IMR-90 (cell line): ENCODE data around the gene DDX10. TPM values are rescaled to one million over a fixed set of nuclear protein-coding genes. Genes with fewer than 3 reads are reported as not detected.

Source experiments
- ATAC-seq: fragments of 200-7000 bp; cut with Tn5 transposase; 2 replicates; pipeline ENCODE4 v1.9.1; 2020; ENCODE audit warnings: low read depth, mild to moderate bottlenecking, moderate library complexity
- BruUV-seq: library from RNA; stranded (reverse); fragments of 400-500 nt; replicated peaks from 2 replicates; lab custom pipeline; 2021; lab: Mats Ljungman, UMichigan
- CTCF ChIA-PET: fragments of 300-600 bp; formaldehyde crosslinking; extraction: SDS; loops from one replicate; lab custom pipeline; 2021; ENCODE audit warnings: antibody characterized with exemption; lab: Yijun Ruan, JAX
- POLR2A ChIA-PET: fragments of 300-600 bp; sonication (Branson Sonifier 250); formaldehyde crosslinking; loops from one replicate; lab custom pipeline; 2022; ENCODE audit warnings: antibody characterized with exemption; ENCODE audit not compliant: unreplicated experiment; lab: Charles Lee
- DNase-seq: peaks from one replicate; pipeline ENCODE4 v3.0.0; 2013
- H2AFZ ChIP-seq: replicated peaks from 2 replicates; pipeline ENCODE3; 2013; ENCODE audit warnings: low read length, mild to moderate bottlenecking; ENCODE audit not compliant: poor library complexity
- H2AK5ac ChIP-seq: 2 replicates; pipeline ENCODE4 v1.6.1; 2013; ENCODE audit warnings: low read depth, low read length, inconsistent platforms
- H2AK9ac ChIP-seq: replicated peaks from 2 replicates; pipeline ENCODE3; 2013; ENCODE audit warnings: mild to moderate bottlenecking, low read depth, low read length, moderate library complexity; ENCODE audit not compliant: poor library complexity
- H2BK120ac ChIP-seq: 2 replicates; pipeline ENCODE4 v1.6.1; 2013; ENCODE audit warnings: low read depth, low read length, inconsistent platforms
- H2BK15ac ChIP-seq: 3 replicates; pipeline ENCODE4 v1.6.1; 2013; ENCODE audit warnings: low read depth, low read length, inconsistent platforms
- H2BK20ac ChIP-seq: 2 replicates; pipeline ENCODE4 v1.6.1; 2013; ENCODE audit warnings: low read depth, mild to moderate bottlenecking, inconsistent platforms, low read length, moderate library complexity
- H2BK5ac ChIP-seq: 2 replicates; pipeline ENCODE4 v1.6.1; 2013; ENCODE audit warnings: mild to moderate bottlenecking, low read depth, low read length, inconsistent platforms; ENCODE audit not compliant: poor library complexity, severe bottlenecking
- H3K14ac ChIP-seq: replicated peaks from 2 replicates; pipeline ENCODE4 v1.6.1; 2013; ENCODE audit warnings: low read depth, low read length, inconsistent platforms
- H3K18ac ChIP-seq: 2 replicates; pipeline ENCODE4 v1.6.1; 2013; ENCODE audit warnings: low read depth, low read length, control low read depth
- H3K23ac ChIP-seq: 2 replicates; pipeline ENCODE4 v1.6.1; 2013; ENCODE audit warnings: low read depth, low read length, inconsistent platforms
- H3K27ac ChIP-seq: 2 replicates; pipeline ENCODE4 v1.5.1; 2013; ENCODE audit warnings: mild to moderate bottlenecking, control low read depth, low read length; ENCODE audit not compliant: insufficient read depth
- H3K27me3 ChIP-seq: 2 replicates; pipeline ENCODE4 v1.6.1; 2013; ENCODE audit warnings: low read length; ENCODE audit not compliant: control insufficient read depth, insufficient read depth
- H3K36me3 ChIP-seq: 2 replicates; pipeline ENCODE4 v1.6.1; 2013; ENCODE audit warnings: low read length, mixed read lengths; ENCODE audit not compliant: control insufficient read depth, insufficient read depth
- H3K4ac ChIP-seq: 2 replicates; pipeline ENCODE4 v1.6.1; 2013; ENCODE audit warnings: low read depth, low read length, inconsistent platforms
- H3K4me1 ChIP-seq: 2 replicates; pipeline ENCODE4 v1.6.1; 2013; ENCODE audit warnings: low read length, mixed read lengths; ENCODE audit not compliant: control insufficient read depth, insufficient read depth
- H3K4me2 ChIP-seq: 2 replicates; pipeline ENCODE4 v1.6.1; 2013; ENCODE audit warnings: low read depth, mild to moderate bottlenecking, control low read depth, low read length, moderate library complexity
- H3K4me3 ChIP-seq: 2 replicates; pipeline ENCODE4 v1.5.1; 2013; ENCODE audit warnings: low read depth, mild to moderate bottlenecking, control low read depth, low read length, moderate library complexity; ENCODE audit not compliant: insufficient read depth
- H3K56ac ChIP-seq: 2 replicates; pipeline ENCODE4 v1.6.1; 2013; ENCODE audit warnings: low read length, inconsistent platforms; ENCODE audit not compliant: insufficient read depth; ENCODE audit errors: extremely low read depth
- H3K79me1 ChIP-seq, 2 experiments: 2 replicates each; pipeline ENCODE4 v1.6.1; 2013; ENCODE audit warnings: low read length in 2 of 2, inconsistent platforms in 1 of 2, low read depth in 1 of 2
- H3K9ac ChIP-seq: 2 replicates; pipeline ENCODE4 v1.6.1; 2013; ENCODE audit warnings: low read depth, low read length, control low read depth
- H3K9me1 ChIP-seq: 2 replicates; pipeline ENCODE4 v1.6.1; 2013; ENCODE audit warnings: low read length, inconsistent platforms; ENCODE audit not compliant: insufficient read depth
- H3K9me3 ChIP-seq: 2 replicates; pipeline ENCODE4 v1.6.1; 2013; ENCODE audit warnings: low read length; ENCODE audit not compliant: control insufficient read depth, insufficient read depth
- H4K20me1 ChIP-seq: 2 replicates; pipeline ENCODE4 v1.6.1; 2013; ENCODE audit warnings: low read length, inconsistent platforms; ENCODE audit not compliant: insufficient read depth
- H4K5ac ChIP-seq: 2 replicates; pipeline ENCODE4 v1.6.1; 2013; ENCODE audit warnings: mild to moderate bottlenecking, low read depth, low read length, control low read depth
- H4K8ac ChIP-seq, 2 experiments: 2 replicates each; pipeline ENCODE4 v1.6.1; 2013; ENCODE audit warnings: low read depth in 2 of 2, low read length in 2 of 2, control low read depth in 1 of 2, inconsistent platforms in 1 of 2
- H4K91ac ChIP-seq: 2 replicates; pipeline ENCODE4 v1.6.1; 2013; ENCODE audit warnings: low read depth, low read length, inconsistent platforms; ENCODE audit not compliant: insufficient read depth
- CEBPB ChIP-seq: IDR thresholded peaks from 2 replicates; pipeline ENCODE4 v1.6.1; 2012; ENCODE audit warnings: low read depth, low read length, improper control_type of control experiment
- SMC3 ChIP-seq: fragments of 150-350 bp; IDR thresholded peaks from 2 replicates; pipeline ENCODE4 v1.6.1; 2016; ENCODE audit warnings: low read depth, mild to moderate bottlenecking, antibody characterized with exemption, low read length, moderate library complexity
- dilution Hi-C: fragments of 300-500 bp; cut with HindIII; formaldehyde crosslinking; loops from one replicate; pipeline ENCODE4 v1.14.3; 2018; ENCODE audit warnings: low sequenced_read_pairs; ENCODE audit not compliant: unreplicated experiment
- in situ Hi-C: fragments of 300-500 bp; cut with MboI; formaldehyde crosslinking; loops from 3 replicates; pipeline ENCODE4 v1.14.3; 2019; ENCODE audit warnings: low sequenced_read_pairs, inconsistent platforms, mixed read lengths
- intact Hi-C: fragments of 100-400 bp; cut with micrococcal nuclease; formaldehyde crosslinking; loops from 2 replicates; pipeline ENCODE4 v1.10.0; 2022
- polyA plus RNA-seq, 3 experiments: library from polyadenylated mRNA; depleted of rRNA; stranded (reverse); fragments of >200 nt; gene quantifications; 2 replicates each; pipeline ENCODE4 v1.2.3, GENCODE V29; 2012; ENCODE audit warnings: low replicate concordance in 1 of 3
- total RNA-seq: library from RNA; depleted of rRNA; stranded (reverse); fragments of >200 nt; gene quantifications from 2 replicates; pipeline ENCODE4 v1.2.3, GENCODE V29; 2012

Gene DDX10
- total and polyA plus RNA-seq, 2 of the 4 experiments (the other 2 are of a cell fraction) = 20.0 to 31.9 TPM

- ChIA-PET CTCF (no interaction called here), POLR2A (no interaction called here)
- Histone ChIP-seq H2BK20ac (no peak overlapping the region), H3K4me1 (no peaks in the 10 kb centered on the region), H3K27me3 (no peaks in the 10 kb centered on the region), H3K9me1 (no peaks in the 10 kb centered on the region), H4K91ac (no peak overlapping the region), H3K9me3 (no peaks in the 10 kb centered on the region), H3K56ac (no peak overlapping the region), H2BK5ac (no peak overlapping the region), H3K14ac (no peak overlapping the region), H3K4ac (no peak overlapping the region), H4K8ac (no peak overlapping the region), H3K79me1 (no peaks in the 10 kb centered on the region; a peak in 1 of 4 replicates), H3K27ac (no peak overlapping the region), H3K23ac (no peak overlapping the region), H2AK5ac (no peak overlapping the region), H4K20me1 (no peaks in the 10 kb centered on the region), H3K4me2 (no peak overlapping the region), H2BK120ac (no peak overlapping the region), H2BK15ac (no peak overlapping the region), H2AFZ (no peak overlapping the region), H4K5ac (no peak overlapping the region), H3K18ac (no peak overlapping the region), H3K4me3 (no peak overlapping the region), H3K9ac (no peak overlapping the region), H2AK9ac (no peak overlapping the region), H3K36me3 (no peaks in the 10 kb centered on the region)
- no TSS peak for BruUV-seq
- intact Hi-C loops (no loop called here), in situ Hi-C loops (no loop called here), dilution Hi-C loops (no loop called here)
- TF ChIP-seq SMC3 (no peak), CEBPB (peak; percentile 67)
- DNase-seq (no peak), ATAC-seq (no peak)
These were observed 181.1 kb downstream of the DDX10 start for GRCh38 chr11:108846009-108846408.
